Sigmoid colon (tissue), 7 donors: ENCODE results near the gene MRPS34. TPM values are rescaled to one million over a fixed set of nuclear protein-coding genes. Genes with fewer than 3 reads are reported as not detected.

Experiments
- DNase-seq: peaks from one replicate; pipeline ENCODE4 v3.0.0-alpha.2; 2019
- H3K27ac ChIP-seq, 4 donors: fragments of 200-600 bp; sonication (generic); one replicate each; pipeline ENCODE4 v1.5.1; 2016 to 2019; ENCODE audit warnings: mild to moderate bottlenecking in 1 of 4
- H3K27me3 ChIP-seq, 3 donors: fragments of 200-600 bp; sonication (generic); one replicate each; pipeline ENCODE4 v1.5.1; 2019; ENCODE audit warnings: mild to moderate bottlenecking in 1 of 3
- H3K36me3 ChIP-seq, 4 donors: fragments of 200-600 bp; sonication (generic); one replicate each; pipeline ENCODE4 v1.5.1; 2016 to 2019
- H3K4me1 ChIP-seq, 4 donors: fragments of 200-600 bp; sonication (generic); one replicate each; pipeline ENCODE4 v1.5.1; 2017 to 2019
- H3K4me3 ChIP-seq, 4 donors: fragments of 200-600 bp; sonication (generic); one replicate each; pipeline ENCODE4 v1.5.1; 2017 to 2019; ENCODE audit warnings: mild to moderate bottlenecking in 2 of 4, moderate library complexity in 1 of 4
- H3K9me3 ChIP-seq, 4 donors: fragments of 200-600 bp in 3 of 4; sonication (generic) in 3 of 4; one replicate each; pipeline versions ENCODE4 v1.5.1 to v1.6.1; 2013 to 2019
- CTCF ChIP-seq, 4 experiments: fragments of 450-650 bp in 3 of 4; fragments of 200-600 bp in 1 of 4; IDR thresholded peaks; one replicate each; pipeline ENCODE4 v1.5.1; 2016 to 2019; ENCODE audit warnings: antibody characterized with exemption in 4 of 4, mild to moderate bottlenecking in 3 of 4, moderate library complexity in 2 of 4
- EP300 ChIP-seq, 4 donors: sonication (generic); formaldehyde crosslinking; IDR thresholded peaks; one replicate each; pipeline ENCODE4 v1.6.1; 2017; ENCODE audit warnings: antibody characterized with exemption in 4 of 4
- POLR2A ChIP-seq, 2 donors: fragments of 450-650 bp; IDR thresholded peaks; one replicate each; pipeline ENCODE4 v1.6.1; 2016; ENCODE audit warnings: antibody characterized with exemption in 2 of 2, mild to moderate bottlenecking in 2 of 2, moderate library complexity in 2 of 2
- POLR2AphosphoS5 ChIP-seq, 4 donors: sonication (generic); formaldehyde crosslinking; IDR thresholded peaks; one replicate each; pipeline ENCODE4 v1.6.1; 2017; ENCODE audit warnings: antibody characterized with exemption in 4 of 4
- WGBS, 2 donors: extraction: QIAGEN DNeasy Blood & Tissue Kit; methylation state at CpG; one replicate each; pipeline ENCODE4 v1.1.7; 2013; 5-methylcytosine and 5-hydroxymethylcytosine counted together
- intact Hi-C: fragments of 100-400 bp; cut with DNase I; formaldehyde crosslinking; loops from one replicate; pipeline ENCODE4 v1.15.1; 2023
- polyA plus RNA-seq, 3 donors: library from polyadenylated mRNA; stranded (reverse); fragments of 200-250 nt; gene quantifications; one replicate each; pipeline ENCODE4 v1.2.3, GENCODE V29; 2013
- total RNA-seq, 4 donors: library from RNA; depleted of rRNA; stranded (reverse); fragments of >200 nt; gene quantifications; one replicate each; pipeline ENCODE4 v1.1.0, GENCODE V29; 2016
- donor health status: healthy with polysubstance abuse.
- donor health status: Bipolar disorder and iron deficiency.
- donor health status: healthy.

MRPS34 gene
- total and polyA plus RNA-seq, 7 donors = 61.5 to 198 (median 104) TPM

DNA sequence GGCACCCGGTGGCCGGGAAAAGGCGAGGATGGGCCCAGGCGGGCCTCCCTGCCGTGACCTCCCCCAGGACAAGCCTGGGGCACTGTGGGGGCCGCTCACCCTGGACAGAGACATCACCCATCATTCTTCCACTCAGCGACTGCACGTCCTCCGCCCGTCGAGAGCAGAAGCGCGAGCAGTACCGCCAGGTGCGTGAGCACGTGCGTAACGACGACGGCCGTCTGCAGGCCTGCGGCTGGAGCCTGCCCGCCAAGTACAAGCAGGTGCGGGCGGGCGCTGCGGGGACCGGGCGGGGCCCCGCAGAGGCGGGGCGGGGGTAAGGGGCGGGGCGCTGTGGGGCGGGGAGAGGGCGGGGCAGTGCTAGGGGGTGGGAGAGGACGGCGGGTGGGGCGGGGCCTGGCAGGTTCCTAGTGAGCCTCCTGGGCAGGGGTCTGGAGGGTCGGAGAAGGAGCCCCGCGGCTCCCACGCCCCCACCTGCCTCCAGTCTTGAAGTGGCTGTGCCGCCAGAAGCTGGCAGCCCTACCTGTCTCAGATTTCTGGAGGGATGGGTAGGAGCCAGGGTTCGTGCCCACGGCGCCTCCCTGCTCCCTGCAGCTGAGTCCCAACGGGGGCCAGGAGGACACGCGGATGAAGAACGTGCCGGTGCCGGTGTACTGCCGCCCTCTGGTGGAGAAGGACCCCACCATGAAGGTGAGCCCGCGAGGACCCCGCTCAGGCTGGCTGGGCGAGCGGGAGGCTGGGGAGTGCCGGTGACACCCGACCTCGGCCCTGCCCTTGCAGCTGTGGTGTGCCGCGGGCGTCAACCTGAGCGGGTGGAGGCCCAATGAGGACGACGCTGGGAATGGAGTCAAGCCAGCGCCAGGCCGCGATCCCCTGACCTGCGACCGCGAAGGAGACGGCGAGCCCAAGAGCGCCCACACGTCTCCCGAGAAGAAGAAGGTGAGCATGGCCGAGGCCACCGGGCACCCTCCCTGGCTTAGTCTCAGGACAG, 9.1 kb downstream of the MRPS34 start:
- 78 to 81% methylated on average over 81 of the region's 81 CpGs for WGBS, 2 donors
- Histone ChIP-seq H3K9me3 (no peaks in the 10 kb centered on the region), H3K4me3 (no peak overlapping the region), H3K36me3 (peaks cover 54 to 92% (median 75%) of the 10 kb centered on the region in 4 donors), H3K4me1 (peaks cover 0 to 2% (median under 1%) of the 10 kb centered on the region in 4 donors), H3K27me3 (no peaks in the 10 kb centered on the region), H3K27ac (peak overlapping the region in 1 of 4 donors; percentile 17)
- no peak for DNase-seq
- TF ChIP-seq CTCF (IDR thresholded peaks at IDR 0.05) = peak in 2 of 4 experiments; percentile 30 to 39
- TF ChIP-seq EP300 (IDR thresholded peaks at IDR 0.05) = no peak
- no peak for TF ChIP-seq POLR2A (IDR thresholded peaks at IDR 0.05)
- TF ChIP-seq POLR2AphosphoS5 (IDR thresholded peaks at IDR 0.05) = no peak
- intact Hi-C loops = no loop called here

- intact Hi-C loops = no loop called here
- DNase-seq = no peak
Observed at GRCh38 chr16:1762879-1763520, 9.9 kb downstream of the MRPS34 start.

DNA sequence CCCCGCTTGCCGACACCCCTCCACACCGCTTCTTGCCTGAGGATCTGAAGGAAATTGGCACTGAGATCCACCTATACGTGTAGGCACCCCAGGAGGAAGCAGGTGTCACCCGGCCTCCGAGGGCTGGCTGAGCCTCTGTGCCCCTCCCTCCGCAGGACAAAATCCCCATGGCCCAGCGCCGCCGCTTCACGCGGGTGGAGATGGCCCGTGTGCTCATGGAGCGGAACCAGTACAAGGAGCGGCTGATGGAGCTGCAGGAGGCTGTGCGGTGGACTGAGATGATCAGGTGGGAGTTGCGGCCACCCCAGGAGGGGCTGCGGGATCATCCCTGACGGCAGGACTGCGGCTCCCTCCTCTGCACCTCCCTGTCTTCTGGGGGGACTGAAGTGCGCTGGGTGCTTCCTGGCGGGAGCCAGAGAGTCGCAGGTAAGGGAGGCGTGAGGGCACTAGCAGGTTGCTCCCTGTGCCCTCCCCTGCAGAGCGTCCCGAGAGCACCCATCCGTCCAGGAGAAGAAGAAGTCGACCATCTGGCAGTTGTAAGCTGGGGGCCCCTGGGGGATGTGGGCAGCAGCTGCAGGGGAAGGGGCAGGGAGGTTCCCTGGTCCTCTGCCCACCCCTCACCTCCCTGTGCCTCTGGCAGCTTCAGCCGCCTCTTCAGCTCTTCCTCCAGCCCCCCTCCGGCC, 10.6 kb downstream of the MRPS34 start:
- H3K4me1 ChIP-seq = no peaks in the 10 kb centered on the region
- 92 to 94% methylated on average over 30 of the region's 30 CpGs for WGBS, 2 donors
- H3K27me3 ChIP-seq = no peaks in the 10 kb centered on the region
- H3K9me3 ChIP-seq = no peaks in the 10 kb centered on the region
- H3K27ac ChIP-seq = no peak overlapping the region
- no peak overlapping the region for H3K4me3 ChIP-seq
- TF ChIP-seq POLR2A (IDR thresholded peaks at IDR 0.05) (no peak), POLR2AphosphoS5 (IDR thresholded peaks at IDR 0.05) (no peak), EP300 (IDR thresholded peaks at IDR 0.05) (no peak), CTCF (IDR thresholded peaks at IDR 0.05) (no peak)
- intact Hi-C loops = no loop called here
- no peak for DNase-seq
- peaks cover 40 to 91% (median 68%) of the 10 kb centered on the region in 4 donors for H3K36me3 ChIP-seq

More at GRCh38 chr16:1762879-1763520, 9.9 kb downstream of the MRPS34 start:
- TF ChIP-seq EP300 (IDR thresholded peaks at IDR 0.05) = no peak
- TF ChIP-seq CTCF (IDR thresholded peaks at IDR 0.05) = no peak
- TF ChIP-seq POLR2A (IDR thresholded peaks at IDR 0.05) = no peak
- TF ChIP-seq POLR2AphosphoS5 (IDR thresholded peaks at IDR 0.05) = no peak
- no peaks in the 10 kb centered on the region for H3K4me1 ChIP-seq
- peaks cover 46 to 91% (median 71%) of the 10 kb centered on the region in 4 donors for H3K36me3 ChIP-seq
- H3K4me3 ChIP-seq = no peak overlapping the region
- 89 to 91% methylated on average over 24 of the region's 24 CpGs for WGBS, 2 donors
- no peaks in the 10 kb centered on the region for H3K27me3 ChIP-seq
- no peaks in the 10 kb centered on the region for H3K9me3 ChIP-seq
- H3K27ac ChIP-seq = no peak overlapping the region

DNA sequence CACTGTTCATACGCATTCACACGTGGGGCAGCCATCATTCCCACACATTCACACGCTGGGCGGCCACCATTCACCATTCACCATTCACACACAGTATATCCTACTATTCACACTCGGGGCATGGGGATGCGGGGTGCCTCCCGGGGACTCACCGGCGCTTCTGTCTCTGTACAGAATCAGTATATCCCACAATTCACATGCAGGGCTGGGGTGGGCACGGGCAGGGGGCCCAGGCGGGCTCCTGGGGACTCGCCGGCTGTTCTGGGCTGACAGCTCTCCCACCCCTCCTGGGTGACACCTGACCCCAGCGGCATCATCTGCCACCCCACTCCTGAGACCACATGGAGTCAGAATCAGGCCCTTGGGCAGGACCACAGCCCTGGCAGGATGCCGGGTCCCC, 11.2 kb downstream of the MRPS34 start:
- H3K36me3 ChIP-seq = peaks cover 34 to 89% (median 62%) of the 10 kb centered on the region in 4 donors
- no peak overlapping the region for H3K27ac ChIP-seq
- 95 to 96% methylated on average over 15 of the region's 15 CpGs for WGBS, 2 donors

More for the DNA sequence above, 11.2 kb downstream of the MRPS34 start:
- H3K9me3 ChIP-seq = no peaks in the 10 kb centered on the region
- DNase-seq = no peak
- H3K4me1 ChIP-seq = no peaks in the 10 kb centered on the region
- H3K27me3 ChIP-seq = no peaks in the 10 kb centered on the region
- no peak overlapping the region for H3K4me3 ChIP-seq
- intact Hi-C loops = no loop called here
- TF ChIP-seq POLR2A (IDR thresholded peaks at IDR 0.05) (no peak), POLR2AphosphoS5 (IDR thresholded peaks at IDR 0.05) (no peak), EP300 (IDR thresholded peaks at IDR 0.05) (no peak), CTCF (IDR thresholded peaks at IDR 0.05) (no peak)
